DMS 273 (cell line): ENCODE measurements around the gene SRP68.
"Not testable (repeated sequence)": the region's sequence is repeated elsewhere in the genome, so short reads cannot be mapped to it uniquely, and the experiment has no call there.

Source experiments
- DNase-seq: peaks from one replicate; lab custom pipeline; 2025; ENCODE audit not compliant: unreplicated experiment; lab: John Stamatoyannopoulos, UW

SRP68 gene

DNA sequence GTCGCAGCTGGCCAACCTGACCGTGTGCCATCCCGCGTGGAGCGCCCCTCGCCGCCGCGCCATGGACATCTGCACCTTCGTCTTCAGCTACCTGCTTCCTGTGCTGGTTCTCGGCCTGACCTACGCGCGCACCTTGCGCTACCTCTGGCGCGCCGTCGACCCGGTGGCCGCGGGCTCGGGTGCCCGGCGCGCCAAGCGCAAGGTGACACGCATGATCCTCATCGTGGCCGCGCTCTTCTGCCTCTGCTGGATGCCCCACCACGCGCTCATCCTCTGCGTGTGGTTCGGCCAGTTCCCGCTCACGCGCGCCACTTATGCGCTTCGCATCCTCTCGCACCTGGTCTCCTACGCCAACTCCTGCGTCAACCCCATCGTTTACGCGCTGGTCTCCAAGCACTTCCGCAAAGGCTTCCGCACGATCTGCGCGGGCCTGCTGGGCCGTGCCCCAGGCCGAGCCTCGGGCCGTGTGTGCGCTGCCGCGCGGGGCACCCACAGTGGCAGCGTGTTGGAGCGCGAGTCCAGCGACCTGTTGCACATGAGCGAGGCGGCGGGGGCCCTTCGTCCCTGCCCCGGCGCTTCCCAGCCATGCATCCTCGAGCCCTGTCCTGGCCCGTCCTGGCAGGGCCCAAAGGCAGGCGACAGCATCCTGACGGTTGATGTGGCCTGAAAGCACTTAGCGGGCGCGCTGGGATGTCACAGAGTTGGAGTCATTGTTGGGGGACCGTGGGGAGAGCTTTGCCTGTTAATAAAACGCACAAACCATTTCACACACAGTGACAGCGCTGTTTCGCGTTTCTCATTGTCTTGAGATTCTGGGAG lies 4.7 kb upstream of the SRP68 start:
- peak; percentile 55 for DNase-seq

GRCh38 chr17:76076146-76076764 lies 3.9 kb upstream of the SRP68 start:
- DNase-seq, result peak; percentile 41

- DNase-seq, result peak; percentile 69
Observed at GRCh38 chr17:76075364-76076145, 3.2 kb upstream of the SRP68 start.

GRCh38 chr17:76074390-76075363 lies 2.4 kb upstream of the SRP68 start, which contains the start of gene GALR2:
Gene GALR2 (plus strand): TSS chr17:76074781. CDS start chr17:76074884, 103 bp downstream.
- peak; percentile 30 for DNase-seq

GRCh38 chr17:76071531-76072147 lies 678 bp downstream of the SRP68 start:
- no peak for DNase-seq

DNA sequence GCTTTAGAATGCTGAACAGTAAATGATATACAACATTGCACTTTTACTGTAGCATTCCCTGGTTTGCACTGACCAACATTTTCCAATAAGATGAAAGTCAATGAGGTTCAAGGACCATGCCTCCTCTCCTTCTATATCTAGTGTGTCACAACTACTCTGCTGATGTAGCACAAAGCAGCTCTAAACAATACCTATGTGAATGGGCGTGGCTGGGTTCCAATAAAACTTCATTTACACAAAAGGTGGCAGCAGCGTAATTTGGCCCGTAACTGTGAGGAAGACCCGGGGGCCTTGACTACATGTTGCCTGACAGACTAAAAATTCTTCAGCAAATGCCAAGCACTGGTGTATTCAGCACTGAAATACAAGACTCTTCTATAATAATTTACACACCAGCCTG lies 6.5 kb downstream of the SRP68 start:
- DNase-seq, result no peak

- no peak for DNase-seq
Observed at GRCh38 chr17:76063875-76064546, 8.3 kb downstream of the SRP68 start.

DNA sequence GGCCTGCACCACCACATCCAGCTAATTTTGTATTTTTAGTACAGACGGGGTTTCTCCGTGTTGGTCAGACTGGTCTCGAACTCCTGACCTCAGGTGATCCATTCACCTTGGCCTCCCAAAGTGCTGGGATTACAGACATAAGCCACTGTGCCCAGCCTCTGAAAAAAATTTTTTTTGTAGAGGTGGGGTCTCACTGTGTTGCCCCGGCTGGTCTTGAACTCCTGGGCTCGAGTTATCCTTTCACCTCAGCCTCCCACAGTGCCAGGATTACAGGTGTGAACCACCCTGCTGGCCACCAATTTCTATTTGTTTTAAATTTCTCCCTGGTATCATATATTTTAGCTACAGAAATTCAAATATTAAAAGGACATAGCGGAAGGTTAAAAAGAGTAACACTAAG lies 14.1 kb downstream of the SRP68 start:
- not testable (repeated sequence) for DNase-seq

- DNase-seq, result no peak
Observed at GRCh38 chr17:76056882-76057281, 15.4 kb downstream of the SRP68 start.

GRCh38 chr17:76054112-76054476 lies 18.2 kb downstream of the SRP68 start:
- no peak for DNase-seq

- no peak for DNase-seq
Observed at GRCh38 chr17:76053246-76054111, 18.8 kb downstream of the SRP68 start.

DNA sequence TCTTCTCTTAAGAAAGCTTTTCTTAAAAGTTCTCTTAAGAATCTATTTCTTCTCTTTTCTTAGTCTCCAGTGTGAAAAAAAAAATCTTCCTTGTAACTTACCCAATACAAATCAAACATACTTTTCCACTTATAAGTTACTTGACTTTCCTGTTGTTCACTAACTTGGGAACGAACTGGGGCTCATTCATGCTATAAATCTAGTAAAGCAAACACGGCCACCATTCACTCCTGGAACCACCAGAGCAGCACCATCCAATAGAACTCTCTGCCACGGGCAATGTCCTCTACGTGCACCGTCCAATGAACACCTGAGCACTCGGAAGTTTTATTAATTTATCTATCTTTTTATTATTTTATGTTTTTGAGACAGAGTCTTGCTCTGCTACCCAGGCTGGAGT lies 20.8 kb downstream of the SRP68 start:
- no peak for DNase-seq

DNA sequence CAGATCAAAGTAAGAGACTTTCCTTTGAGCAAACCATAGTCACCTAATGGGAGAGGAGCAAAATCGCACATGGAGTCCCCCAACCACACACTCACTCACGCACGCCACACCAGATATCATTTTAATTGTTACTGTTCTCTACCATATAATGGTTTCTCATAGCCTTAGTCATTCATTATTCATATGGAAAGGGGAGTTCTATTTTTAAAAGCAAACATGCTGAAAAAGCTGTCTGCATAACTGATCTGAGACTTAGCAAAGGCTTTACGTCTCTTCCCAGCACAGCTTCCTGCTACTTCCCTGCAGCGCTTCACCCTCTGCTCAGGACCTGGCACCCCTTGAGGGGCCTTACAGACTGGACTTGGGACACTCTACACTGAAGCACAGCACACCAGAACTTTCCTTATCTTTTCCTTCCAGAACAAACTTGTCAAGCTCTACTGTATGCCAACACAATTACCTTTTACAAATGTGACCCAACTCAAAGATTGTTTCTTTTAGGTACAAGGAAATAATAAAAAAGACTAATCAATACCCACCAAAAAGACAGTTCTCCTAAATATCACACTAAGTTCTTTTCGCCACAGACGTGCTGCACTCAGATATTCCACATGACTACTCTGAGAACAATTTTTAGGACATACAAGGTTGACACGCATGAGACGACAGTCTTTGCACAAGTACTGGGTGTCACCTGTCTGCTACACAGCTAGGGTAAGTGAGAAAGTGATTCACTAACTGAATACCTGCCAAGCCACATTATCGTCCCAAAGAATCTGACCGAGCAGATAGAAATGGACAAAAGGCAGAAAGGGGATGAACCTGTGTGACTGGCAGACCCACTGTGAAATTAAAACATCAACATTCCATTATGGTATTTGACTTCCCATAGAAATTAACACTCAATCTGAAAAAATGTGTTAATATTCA lies 21.5 kb downstream of the SRP68 start:
- DNase-seq, result no peak

DNA sequence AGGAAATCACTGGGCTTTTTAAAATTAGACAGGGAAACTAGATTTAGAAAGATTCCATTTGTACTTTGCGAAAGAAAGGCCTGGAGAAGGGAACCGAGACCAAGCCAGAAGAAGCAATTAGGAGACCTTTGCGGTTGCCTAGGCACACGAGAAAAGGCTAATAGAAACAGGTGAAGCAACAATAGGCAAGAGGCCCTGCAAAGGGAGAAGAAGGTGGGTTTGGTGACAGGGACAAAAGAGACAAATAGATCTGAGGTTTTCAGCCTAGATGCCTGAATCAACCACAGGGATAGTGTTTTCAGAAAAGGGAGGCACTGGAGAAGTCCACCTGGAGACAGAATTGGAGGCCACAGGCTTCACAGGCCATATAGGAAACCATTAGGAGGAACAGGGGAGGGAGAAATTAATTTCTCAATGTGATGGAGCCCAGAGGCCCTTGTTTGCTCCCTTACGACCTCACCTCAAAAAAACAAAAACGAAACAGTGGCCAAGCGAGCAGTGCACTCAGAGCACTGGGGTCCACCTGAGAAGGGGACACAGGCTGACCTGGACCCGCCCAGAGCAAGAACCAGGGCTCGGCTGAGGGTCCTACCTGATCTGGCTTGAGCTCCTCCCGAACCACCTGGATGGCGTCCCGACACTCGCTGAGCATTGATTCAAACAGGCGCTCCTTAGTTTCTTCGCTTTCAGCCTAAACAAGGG lies 22.3 kb downstream of the SRP68 start:
- no peak for DNase-seq

DNA sequence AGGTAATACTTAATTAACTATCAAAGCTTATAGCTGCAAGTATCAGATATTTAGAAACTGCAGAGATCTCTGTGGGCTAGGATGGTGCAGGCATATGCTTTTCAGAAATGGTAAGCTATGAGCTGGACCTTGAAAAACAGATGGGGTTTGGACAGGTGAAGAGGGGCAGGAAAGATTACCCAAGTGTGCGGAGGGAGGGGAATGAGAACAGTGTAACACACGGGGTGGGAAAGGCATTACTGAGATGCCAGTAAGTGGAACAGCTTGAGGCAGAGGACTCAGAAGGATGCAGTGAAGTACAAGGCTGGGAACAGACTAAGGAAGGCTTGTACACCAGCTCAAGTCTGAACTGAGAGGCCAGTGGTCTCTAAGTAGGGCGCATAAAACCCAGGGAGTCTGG lies 23.1 kb downstream of the SRP68 start:
- no peak for DNase-seq

DNA sequence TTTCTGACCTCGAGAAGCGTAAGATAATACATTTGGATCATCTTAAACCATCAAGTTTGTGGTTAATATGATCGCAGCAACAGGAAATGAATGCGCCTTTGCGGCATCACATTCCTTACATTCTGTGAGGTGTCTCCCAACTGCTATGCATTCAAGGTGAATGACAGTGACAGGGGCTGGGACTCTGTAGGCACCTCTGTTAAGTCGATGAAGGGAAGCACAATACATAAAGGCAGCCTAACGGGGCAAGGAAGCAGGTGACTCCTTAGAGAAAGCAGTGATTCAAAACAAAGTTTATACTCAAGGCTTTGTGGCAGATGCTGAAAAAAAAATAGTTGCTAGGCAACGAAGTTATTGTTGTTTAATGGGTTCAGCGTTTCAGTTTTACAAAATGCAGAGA lies 23.6 kb downstream of the SRP68 start:
- no peak for DNase-seq

- no peak for DNase-seq
Observed at GRCh38 chr17:76048025-76048605, 24.2 kb downstream of the SRP68 start.
